Stromal cell of bone marrow (primary cell): ENCODE data around the gene HAUS5.
"Not testable (repeated sequence)": the region's sequence is repeated elsewhere in the genome, so short reads cannot be mapped to it uniquely, and the experiment has no call there.

Experiments used
- DNase-seq: peaks from one replicate; pipeline ENCODE4 v3.0.0-alpha.2; 2012; ENCODE audit warnings: low read depth

HAUS5 gene, protein sequence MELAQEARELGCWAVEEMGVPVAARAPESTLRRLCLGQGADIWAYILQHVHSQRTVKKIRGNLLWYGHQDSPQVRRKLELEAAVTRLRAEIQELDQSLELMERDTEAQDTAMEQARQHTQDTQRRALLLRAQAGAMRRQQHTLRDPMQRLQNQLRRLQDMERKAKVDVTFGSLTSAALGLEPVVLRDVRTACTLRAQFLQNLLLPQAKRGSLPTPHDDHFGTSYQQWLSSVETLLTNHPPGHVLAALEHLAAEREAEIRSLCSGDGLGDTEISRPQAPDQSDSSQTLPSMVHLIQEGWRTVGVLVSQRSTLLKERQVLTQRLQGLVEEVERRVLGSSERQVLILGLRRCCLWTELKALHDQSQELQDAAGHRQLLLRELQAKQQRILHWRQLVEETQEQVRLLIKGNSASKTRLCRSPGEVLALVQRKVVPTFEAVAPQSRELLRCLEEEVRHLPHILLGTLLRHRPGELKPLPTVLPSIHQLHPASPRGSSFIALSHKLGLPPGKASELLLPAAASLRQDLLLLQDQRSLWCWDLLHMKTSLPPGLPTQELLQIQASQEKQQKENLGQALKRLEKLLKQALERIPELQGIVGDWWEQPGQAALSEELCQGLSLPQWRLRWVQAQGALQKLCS

DNA sequence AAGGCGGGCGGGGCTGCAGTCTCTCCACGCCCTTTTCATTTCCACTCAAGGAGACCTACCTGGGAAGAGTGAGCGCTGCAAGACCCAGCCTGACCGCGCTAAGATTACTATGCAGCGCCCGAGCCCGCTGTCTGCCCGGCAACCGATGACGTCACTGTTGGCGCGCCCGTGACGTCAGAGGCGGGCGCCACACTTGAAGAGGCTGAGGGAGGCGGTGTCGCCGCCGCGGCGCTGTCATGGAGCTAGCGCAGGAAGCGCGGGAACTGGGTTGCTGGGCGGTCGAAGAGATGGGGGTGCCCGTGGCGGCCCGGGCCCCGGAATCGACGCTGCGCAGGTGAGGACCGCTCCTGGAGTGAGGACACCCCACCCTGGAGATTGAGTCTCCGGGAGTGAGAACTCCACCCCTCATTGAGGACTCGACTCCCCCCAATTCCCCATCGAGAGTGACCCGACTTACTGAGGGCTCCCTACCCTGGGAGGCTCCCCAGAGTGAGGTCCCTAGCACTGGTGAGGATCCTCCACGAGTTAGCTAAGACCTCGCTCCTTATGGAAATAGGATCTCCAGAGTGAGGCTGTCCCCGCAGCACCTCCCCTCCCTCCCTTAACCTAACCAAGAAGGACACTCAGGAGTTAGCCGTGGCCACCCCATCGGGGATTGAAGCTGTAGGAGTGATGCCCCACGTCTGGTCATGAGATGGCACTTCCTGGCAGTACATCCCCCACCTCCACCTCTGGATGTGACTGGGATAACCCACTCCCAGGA is at the start of gene HAUS5:
Gene HAUS5 (plus strand): TSS at position 177 of the 763 bp plus-strand sequence. CDS start 60 bp downstream, at position 237.
- DNase-seq: peak; percentile 78

DNA sequence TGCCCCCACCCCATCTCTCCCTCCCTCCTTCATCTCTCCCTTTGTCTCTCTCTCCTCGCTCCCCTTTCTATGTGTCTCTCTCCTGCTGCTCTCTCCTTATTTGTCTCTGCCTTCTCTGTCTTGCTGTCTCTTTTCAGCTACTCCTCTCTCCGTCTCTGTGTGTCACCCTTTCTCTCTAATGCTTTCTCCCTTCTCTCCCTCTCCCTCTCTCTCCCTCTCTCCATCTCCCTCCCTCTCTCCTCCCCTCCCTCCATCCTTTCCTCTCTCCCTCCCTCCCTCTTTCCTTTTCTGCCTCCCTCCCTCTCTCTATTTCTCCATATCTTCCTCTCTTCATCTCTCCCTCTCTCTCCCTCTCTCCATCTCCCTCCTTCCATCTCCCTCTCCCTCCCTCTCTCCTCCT is 49.8 kb upstream of the HAUS5 start:
- no peak for DNase-seq

DNA sequence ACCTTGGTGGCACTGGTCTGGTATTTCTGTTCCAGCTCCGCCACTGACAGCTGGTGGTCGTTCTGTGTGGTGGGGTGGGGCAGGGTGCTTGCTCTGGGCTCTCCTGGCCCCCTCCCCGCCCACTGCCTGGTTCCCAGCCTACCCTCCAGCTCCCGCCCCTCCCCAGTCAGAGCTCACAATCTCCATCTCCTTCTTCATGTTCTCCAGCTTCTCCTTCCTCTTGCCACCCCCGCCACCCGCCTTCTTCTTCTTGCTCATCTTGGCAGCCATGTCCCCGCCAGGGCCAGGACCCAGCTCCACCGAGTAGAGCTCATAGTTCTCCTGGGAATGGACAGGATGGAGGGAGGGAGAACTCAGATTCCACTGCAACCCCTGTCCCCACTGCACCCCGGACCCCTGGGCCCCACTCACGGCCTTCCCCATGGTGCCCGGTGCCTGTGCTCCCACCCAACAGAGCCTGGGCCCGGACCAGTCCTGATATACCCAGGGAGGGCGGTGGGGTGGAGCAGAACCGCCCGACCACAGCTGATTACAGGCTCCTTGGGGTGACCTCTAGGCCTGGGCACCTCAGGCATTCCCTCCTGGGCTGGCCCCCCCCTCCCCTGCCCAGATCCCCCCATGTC is 49.2 kb upstream of the HAUS5 start, which contains the start of gene ATP4A:
Gene ATP4A (minus strand): TSS at position 452 of the 623 bp plus-strand sequence. CDS start 29 bp downstream, at position 423.
- DNase-seq: no peak

DNA sequence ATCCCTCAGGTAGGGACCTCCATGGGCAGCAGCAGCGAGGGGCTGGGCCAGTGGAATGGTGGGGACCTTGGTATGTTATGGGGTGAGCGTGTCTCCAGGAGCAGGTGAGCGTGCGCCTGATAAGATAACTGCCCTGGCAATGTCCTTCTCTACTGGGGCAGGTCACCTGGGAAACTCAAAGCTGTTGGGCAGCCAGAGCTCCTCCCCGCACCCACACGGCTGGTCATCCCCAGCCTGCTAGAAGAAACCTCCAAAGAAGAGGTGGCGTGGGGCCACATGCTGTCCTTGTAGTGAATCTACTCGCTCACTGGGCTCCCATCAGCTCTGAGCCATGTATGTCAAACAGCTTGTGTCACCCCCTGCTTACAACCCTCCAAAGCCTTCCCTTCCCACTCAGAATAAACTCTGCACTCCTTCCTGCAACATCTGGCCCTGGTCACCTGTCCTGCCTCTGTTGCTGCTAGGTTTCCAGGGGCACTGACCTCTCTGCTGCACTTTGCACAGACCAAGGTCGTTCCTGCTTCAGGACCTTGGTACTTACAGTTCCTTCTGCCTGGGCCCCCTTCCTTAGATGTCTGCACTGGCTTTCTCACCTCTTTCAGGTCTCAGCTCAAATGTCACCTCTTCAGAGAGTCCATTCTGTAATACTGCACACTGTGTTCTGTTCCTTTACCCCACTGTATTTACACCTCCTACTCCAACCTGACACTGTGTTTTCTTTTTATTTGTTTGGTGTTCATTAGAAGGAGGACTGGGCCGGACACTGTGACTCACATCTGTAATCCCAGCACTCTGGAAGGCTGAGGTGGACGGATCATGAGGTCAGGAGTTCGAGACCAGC is 47.3 kb upstream of the HAUS5 start:
- no peak for DNase-seq

DNA sequence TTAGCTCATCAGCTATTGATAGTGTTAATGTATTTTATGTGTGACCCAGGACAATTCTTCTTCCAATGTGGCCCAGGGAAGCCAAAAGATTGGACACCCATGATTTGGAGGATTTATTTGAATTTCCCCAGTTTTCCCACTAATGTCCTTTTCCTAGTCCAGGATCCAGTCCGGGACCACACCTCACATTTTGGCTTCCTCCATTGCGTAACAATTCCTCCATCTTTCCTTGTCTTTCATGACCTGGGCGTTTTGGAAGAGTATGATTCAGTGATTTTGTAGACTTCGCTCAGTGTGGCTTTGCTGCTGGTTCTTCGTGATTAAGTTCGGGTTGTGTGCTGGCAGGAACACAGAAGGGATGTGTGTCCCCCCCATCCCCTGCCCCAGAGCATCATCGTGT is 45.8 kb upstream of the HAUS5 start:
- DNase-seq: no peak

DNA sequence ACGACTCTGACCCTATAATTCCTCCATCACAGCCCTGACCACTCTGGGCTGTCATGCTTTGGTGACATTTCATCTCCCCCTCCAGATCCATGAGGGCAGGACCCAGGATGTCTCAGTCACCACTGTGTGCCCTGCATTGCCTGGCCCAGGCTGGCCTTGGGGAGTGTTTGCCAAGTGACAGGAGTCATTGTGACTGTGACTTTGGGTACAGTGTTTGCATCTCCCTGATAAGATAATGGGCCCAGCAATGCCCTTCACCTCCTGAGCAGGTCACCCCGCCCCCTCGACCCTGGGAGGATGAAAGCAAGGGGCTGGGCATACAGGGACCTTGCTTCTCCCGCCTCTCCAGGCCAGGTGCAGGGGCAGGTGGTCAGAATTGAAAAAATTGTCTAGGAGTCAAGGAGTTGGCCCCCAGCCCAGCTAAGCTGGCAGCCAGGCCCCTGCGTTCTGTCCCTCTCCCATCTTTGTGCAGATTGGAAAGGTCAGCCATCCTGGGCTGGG is 43.2 kb upstream of the HAUS5 start:
- DNase-seq: no peak

DNA sequence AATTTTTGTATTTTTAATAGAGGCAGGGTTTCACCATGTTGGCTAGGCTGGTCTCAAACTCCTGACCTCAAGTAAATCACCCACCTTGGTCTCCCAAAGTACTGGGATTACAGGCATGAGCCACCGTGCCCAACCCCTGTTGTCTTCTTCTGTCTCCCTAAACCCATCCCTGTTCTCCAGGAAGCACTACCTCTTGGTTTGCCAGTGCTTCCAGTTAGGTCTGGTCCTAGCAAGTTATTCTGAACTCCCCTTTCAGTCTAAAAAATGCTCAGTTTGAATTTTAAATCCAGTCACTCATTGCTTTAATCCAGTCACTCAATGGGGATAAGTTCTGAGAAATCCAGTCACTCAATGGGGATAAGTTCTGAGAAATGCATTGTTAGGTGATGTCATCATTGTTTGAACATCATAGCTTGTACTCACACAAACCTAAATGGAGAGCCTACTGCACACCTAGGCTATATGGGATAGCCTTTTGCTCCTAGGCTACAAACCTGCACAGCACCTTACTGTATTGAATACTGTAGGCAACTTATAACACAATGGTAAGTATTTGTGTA is 41.0 kb upstream of the HAUS5 start:
- DNase-seq: no peak

DNA sequence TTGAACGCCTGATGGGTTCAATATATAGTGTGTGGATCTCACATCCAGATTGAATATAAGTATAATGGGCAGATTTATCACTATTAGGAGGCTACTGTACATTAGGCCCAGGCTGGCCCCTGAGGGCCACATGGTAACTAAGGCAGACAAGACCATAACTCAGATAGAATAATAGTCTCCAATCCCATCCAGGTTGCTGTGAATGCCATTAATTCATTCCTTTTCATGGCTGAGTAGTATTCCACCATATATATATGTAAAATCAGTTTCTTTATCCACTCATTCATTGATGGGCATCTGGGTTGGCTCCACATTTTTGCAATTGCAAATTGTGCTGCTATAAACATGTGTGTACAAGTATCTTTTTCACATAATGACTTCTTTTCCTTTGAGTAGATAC is 34.6 kb upstream of the HAUS5 start:
- no peak for DNase-seq

DNA sequence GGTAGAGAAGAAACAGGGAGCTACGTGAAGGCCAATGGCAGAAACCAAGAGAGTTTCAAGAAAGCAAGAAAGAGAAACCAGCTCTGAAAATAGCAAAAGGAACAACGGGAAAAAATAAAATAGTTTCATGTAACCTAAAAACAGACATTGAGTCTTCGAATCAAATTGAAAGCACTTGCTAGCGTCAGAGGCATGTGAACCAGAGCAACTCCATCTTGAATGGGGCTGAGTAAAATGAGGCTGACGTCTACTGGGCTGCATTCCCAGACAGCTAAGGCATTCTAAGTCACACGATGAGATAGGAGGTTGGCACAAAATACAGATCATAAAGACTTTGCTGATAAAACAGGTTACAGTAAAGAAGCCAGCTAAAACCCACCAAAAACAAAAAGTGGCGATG is 33.8 kb upstream of the HAUS5 start:
- no peak for DNase-seq

DNA sequence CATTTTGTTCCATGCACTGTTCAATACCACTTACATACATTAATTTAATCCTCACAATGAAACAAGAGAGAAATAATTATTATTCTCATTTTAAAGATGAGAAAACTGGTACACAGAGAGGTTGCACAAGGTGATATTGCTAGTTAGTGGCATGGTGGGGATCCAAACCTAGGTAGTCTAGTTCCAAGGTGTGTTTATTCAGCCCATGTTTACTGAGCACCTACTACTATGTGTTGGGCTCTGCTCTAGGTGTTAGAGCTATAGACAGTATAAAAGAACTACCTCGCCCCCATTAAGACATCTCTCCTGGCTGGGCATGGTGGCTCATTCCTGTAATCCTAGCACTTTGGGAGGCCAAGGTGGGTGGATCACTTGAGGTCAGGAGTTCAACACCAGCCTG is 29.8 kb upstream of the HAUS5 start:
- DNase-seq: no peak

DNA sequence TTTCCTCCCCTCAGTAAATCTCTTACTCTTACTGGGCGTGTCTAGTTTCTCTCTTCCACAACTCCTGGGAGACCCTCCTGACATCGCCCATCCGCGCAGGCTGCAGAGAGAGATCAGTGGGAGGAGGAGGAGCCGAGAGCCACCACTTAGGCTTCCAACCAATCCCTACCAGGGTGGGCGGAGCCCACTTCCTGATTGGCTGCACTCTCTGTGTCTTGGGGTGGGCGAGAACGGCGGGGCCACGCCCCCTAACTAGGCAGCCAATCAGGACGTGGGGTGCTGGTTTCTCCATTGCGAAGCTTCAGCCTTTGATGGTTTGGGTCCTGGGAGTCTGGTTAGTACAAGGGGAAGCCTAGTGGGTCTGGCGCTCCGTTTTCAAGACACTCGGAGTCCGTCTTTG is 26.7 kb upstream of the HAUS5 start, which contains the start of gene PMIS2:
Gene PMIS2 (plus strand): TSS at position 326 of the 400 bp plus-strand sequence. CDS start 87 bp downstream, outside the sequence.
- DNase-seq: no peak

DNA sequence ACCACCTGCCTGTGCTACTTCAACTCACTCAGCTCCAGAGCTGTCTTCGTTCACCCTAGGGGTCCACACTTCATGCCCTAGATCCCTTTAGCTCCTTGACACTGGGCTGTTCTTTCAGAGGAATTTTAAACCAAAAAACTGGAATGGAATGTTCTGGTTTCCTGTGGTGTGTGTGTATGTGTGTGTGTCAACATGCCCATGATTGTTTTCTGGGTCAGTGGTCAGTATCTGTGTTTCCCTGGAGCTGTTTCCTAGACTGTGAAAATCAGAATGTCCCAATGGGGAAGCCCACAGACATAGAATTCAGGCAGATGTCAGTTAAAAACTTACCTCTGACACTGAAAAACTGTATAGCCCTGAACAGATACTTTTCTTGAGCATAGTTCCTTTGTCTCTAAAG is 25.2 kb upstream of the HAUS5 start:
- DNase-seq: no peak

DNA sequence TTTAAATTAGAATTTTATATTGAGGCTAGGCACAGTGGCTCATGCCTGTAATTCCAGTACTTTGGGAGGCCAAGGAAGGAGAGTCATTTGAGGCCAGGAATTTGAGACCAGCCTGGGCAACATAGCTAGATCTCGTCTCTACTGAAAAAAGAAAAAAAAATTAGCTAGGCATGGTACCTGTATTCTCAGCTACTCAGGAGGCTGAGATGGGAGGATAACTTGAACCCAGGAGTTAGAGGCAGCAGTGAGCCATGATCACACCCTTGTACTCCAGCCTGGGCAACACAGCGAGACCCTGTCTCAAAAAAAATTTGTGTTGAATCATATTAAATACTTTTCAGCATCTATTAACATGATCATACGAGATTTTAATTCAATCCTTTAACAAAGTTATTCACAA is 21.7 kb upstream of the HAUS5 start:
- DNase-seq: no peak

DNA sequence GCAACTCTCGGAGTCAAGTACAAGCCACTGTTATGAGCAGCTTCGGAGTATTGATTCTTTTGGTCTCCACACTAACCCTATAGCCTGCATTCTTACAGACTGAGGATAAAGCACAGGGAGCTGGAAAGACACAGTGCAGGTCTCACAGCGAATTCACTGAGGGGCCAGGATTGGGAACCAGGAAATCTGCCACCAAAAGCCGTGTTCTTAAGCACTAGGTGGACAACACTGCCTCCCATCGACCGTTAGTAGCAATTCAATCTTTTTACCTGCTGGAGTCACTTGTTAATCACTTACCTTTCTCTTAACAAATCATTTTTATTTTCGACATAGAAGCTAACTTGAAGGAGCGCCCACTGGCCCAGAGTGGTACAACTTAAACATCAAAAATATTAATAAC is 20.3 kb upstream of the HAUS5 start:
- DNase-seq: peak; percentile 6

DNA sequence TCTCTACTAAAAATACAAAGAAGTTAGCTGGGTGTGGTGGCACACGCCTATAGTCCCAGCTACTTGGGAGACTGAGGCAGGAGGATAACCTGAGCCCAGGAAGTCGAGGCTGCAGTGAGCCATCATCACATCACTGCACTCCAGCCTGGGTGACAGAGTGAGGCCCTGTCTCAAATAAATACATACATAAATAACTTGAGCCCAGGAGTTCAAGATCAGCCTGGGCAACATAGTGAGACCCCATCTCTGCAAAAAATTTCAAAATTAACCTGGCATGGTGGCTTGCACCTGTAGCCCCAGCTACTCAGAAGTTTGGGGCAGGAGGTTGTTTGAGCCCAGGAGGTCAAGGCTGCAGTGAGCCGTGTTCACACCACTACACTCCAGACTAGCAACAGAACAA is 17.5 kb upstream of the HAUS5 start:
- DNase-seq: not testable (repeated sequence)

DNA sequence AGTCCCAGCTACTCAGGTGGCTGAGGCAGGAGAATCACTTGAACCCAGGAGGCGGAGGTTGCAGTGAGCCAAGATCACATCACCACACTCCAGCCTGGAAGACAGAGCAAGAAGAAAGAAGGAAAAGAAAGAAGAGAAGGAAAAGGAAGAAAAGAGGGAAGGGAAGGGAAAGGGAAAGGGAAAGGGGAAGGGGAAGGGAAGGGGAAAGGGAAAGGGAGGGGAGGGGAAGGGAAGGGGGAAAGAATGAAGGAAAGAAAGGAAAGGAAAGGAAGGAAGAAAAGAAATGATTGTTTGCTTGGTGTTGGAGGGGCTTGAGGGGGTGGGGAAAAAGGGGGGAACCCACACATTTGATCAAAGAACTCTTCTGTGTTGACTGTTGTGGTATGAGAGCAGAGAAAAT is 16.6 kb upstream of the HAUS5 start:
- DNase-seq: no peak

DNA sequence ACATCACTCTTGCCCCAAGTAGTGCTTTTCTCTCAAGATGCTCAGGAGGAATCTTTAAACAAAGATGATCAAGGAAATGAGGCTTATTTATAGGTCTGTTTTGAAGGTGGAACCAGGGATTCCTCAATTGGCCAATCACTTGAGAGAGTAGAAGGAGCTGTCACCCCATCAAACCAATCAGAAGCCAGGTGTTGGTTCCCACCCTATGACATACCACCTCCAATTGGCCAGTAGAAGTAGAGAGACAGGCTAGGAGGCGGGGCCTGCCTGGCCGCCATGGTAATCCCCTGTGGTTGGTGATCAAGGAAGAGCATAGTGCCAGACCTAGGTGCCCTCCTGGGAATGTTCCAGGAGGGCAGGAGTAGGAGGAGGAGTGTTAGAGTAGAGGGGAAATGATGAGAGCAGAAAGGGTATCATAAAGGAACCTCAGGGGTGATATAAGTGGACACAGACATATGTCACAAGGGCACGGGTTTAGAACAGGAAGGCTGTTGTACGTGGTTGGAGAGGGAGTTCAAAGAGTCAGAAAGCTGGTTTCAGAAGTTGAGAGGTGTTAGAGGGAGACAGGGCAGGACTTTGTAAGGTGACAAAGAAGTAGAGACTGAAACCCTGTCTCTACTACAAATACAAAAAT is 16.1 kb upstream of the HAUS5 start:
- no peak for DNase-seq

DNA sequence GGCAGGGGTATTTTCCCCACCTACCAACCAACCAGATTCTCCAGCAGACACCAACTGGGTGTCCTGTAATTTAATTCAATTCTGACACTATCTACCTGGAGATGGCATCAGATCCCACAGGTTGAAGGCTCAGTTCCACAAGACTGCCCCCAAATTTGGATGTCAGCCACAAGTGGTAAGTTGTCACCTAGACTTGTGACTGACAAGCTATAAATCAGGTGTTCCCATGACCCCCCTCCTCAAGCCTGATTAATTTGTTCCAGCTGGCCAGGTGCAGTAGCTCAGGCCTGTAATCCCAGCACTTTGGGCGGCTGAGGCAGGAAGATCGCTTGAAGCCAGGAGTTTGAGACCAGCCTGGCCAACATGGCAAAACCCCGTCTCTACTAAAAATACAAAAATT is 10.6 kb upstream of the HAUS5 start:
- no peak for DNase-seq

DNA sequence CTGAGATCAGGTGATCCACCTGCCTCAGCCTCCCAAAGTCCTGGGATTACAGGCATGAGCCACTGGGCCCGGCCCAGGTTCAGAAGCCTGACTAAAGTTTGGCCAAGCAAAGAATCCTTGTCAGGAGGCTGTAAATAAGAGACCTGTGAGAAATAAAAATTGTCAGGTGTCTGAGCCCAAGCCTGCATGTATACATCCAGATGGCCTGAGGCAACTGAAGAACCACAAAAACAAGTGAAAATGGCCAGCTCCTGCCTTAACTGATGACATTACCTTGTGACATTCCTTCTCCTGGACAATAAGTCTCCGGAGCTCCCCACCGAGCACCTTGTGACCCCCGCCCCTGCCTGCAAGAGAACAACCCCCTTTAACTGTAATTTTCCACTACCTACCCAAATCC is 8.1 kb upstream of the HAUS5 start:
- DNase-seq: not testable (repeated sequence)

DNA sequence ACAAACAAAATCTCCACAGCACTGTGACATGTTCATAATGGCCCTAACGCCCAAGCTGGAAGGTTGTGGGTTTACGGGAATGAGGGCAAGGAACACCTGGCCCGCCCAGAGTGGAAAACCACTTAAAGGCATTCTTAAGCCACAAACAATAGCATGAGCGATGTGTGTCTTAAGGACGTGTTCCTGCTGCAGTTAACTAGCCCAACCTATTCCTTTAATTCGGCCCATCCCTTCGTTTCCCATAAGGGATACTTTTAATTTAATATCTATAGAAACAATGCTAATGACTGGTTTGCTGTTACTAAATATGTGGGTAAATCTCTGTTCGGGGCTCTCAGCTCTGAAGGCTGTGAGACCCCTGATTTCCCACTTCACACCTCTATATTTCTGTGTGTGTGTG is 5.4 kb upstream of the HAUS5 start:
- DNase-seq: not testable (repeated sequence)
